NCI-H2196 treated with DMSO at 0.1 percent for 48 hours (cell line): Measurements from ENCODE around the gene CPNE6.
A peak's percentile ranks its signal among the peaks of the same experiment; 100 is the strongest.
"Not testable (repeated sequence)": the region's sequence is repeated elsewhere in the genome, so short reads cannot be mapped to it uniquely, and the experiment has no call there.

Source experiments
- DNase-seq: peaks from one replicate; lab custom pipeline; 2025; ENCODE audit not compliant: unreplicated experiment; lab: John Stamatoyannopoulos, UW

The CPNE6 gene

GRCh38 chr14:24102357-24103048 is 31.1 kb downstream of the CPNE6 start:
- DNase-seq: no peak

- DNase-seq: no peak
Observed at GRCh38 chr14:24103451-24103850, 32.1 kb downstream of the CPNE6 start.

- DNase-seq: not testable (repeated sequence)
Observed at GRCh38 chr14:24105609-24106239, 34.4 kb downstream of the CPNE6 start.

GRCh38 chr14:24106672-24107271 is 35.4 kb downstream of the CPNE6 start:
- no peak for DNase-seq

- DNase-seq: no peak
Observed at GRCh38 chr14:24108336-24108874, 37.0 kb downstream of the CPNE6 start.

GRCh38 chr14:24110060-24110459 is 38.7 kb downstream of the CPNE6 start:
- no peak for DNase-seq

- DNase-seq: no peak
Observed at GRCh38 chr14:24110523-24110922, 39.2 kb downstream of the CPNE6 start.

- no peak for DNase-seq
Observed at GRCh38 chr14:24113379-24113800, 42.0 kb downstream of the CPNE6 start.

- DNase-seq: peak; percentile 90
Observed at GRCh38 chr14:24113801-24114531, 42.6 kb downstream of the CPNE6 start.

- DNase-seq: peak; percentile 99
Observed at GRCh38 chr14:24114532-24115421, 43.4 kb downstream of the CPNE6 start, which contains the start of the genes DCAF11 and NRL. Gene DCAF11 (plus strand): TSS chr14:24114777. CDS start chr14:24115595, 818 bp downstream. Gene NRL (minus strand): TSS chr14:24114949. CDS start chr14:24082848, 32,101 bp downstream.

- DNase-seq: no peak
Observed at GRCh38 chr14:24115422-24116127, 44.2 kb downstream of the CPNE6 start.

- no peak for DNase-seq
Observed at GRCh38 chr14:24116128-24116814, 44.9 kb downstream of the CPNE6 start.

GRCh38 chr14:24117179-24117578 is 45.8 kb downstream of the CPNE6 start:
- DNase-seq: no peak

- DNase-seq: no peak
Observed at GRCh38 chr14:24119691-24120090, 48.3 kb downstream of the CPNE6 start.

GRCh38 chr14:24121210-24121609 is 49.8 kb downstream of the CPNE6 start:
- no peak for DNase-seq

- DNase-seq: no peak
Observed at GRCh38 chr14:24122416-24122815, 51.1 kb downstream of the CPNE6 start.

GRCh38 chr14:24122898-24123297 is 51.5 kb downstream of the CPNE6 start:
- no peak for DNase-seq

- no peak for DNase-seq
Observed at GRCh38 chr14:24123424-24124417, 52.4 kb downstream of the CPNE6 start.
